RWPE1 (cell line): Measurements from ENCODE around the gene RTP3.

Experiments used
- CTCF ChIA-PET: fragments of 350-600 bp; sonication (Branson Sonifier 250); formaldehyde crosslinking; extraction: SDS; loops from one replicate; lab custom pipeline; 2021; lab: Yijun Ruan, JAX
- POLR2A ChIA-PET: fragments of 400-600 bp; formaldehyde crosslinking; extraction: SDS; loops from one replicate; lab custom pipeline; 2020; ENCODE audit warnings: antibody characterized with exemption; ENCODE audit not compliant: low non-redundant PET; lab: Yijun Ruan, JAX
- DNase-seq: peaks from one replicate; pipeline ENCODE4 v3.0.0; 2012; ENCODE audit warnings: low spot score
- H3K27ac ChIP-seq: fragments of 450-650 bp; 2 replicates; pipeline ENCODE4 v1.5.1; 2017
- CTCF ChIP-seq: fragments of 450-650 bp; conservative IDR thresholded peaks from 2 replicates; pipeline ENCODE4 v1.5.1; 2017; ENCODE audit warnings: low read depth, mild to moderate bottlenecking

Gene RTP3

GRCh38 chr3:46539443-46540005, 41.7 kb downstream of the RTP3 start:
- no peak for TF ChIP-seq CTCF
- DNase-seq = no peak
- no peak overlapping the region for H3K27ac ChIP-seq
- CTCF ChIA-PET = interaction anchor here (0.6 kb wide), 1 partner anchor 725 kb away, joined by 3 read pairs; no protein-coding TSS in a partner anchor
- POLR2A ChIA-PET = no interaction called here

- POLR2A ChIA-PET = no interaction called here
- CTCF ChIA-PET = interaction anchor here (0.6 kb wide), 1 partner anchor 364 kb away, joined by 4 read pairs; no protein-coding TSS in a partner anchor
- DNase-seq = no peak
- TF ChIP-seq CTCF = no peak
- no peak overlapping the region for H3K27ac ChIP-seq
These were observed 42.8 kb downstream of the RTP3 start for GRCh38 chr3:46540550-46540949.

GRCh38 chr3:46541835-46542234, 44.1 kb downstream of the RTP3 start:
- TF ChIP-seq CTCF = no peak
- ChIA-PET CTCF (interaction anchor here (0.6 kb wide), 1 partner anchor 149 kb away, joined by 4 read pairs; no protein-coding TSS in a partner anchor), POLR2A (no interaction called here)
- no peak for DNase-seq
- H3K27ac ChIP-seq = no peak overlapping the region

GRCh38 chr3:46542344-46542743, 44.6 kb downstream of the RTP3 start:
- no peak for TF ChIP-seq CTCF
- ChIA-PET CTCF (interaction anchor here (0.6 kb wide), 1 partner anchor 148 kb away, joined by 4 read pairs; no protein-coding TSS in a partner anchor), POLR2A (no interaction called here)
- DNase-seq = no peak
- no peak overlapping the region for H3K27ac ChIP-seq

- H3K27ac ChIP-seq = no peak overlapping the region
- DNase-seq = no peak
- POLR2A ChIA-PET = no interaction called here
- CTCF ChIA-PET = interaction anchor here (0.6 kb wide), 1 partner anchor 148 kb away, joined by 4 read pairs; no protein-coding TSS in a partner anchor
- no peak for TF ChIP-seq CTCF
These were observed 45.0 kb downstream of the RTP3 start for GRCh38 chr3:46542801-46543201.

- DNase-seq = no peak
- no peak overlapping the region for H3K27ac ChIP-seq
- ChIA-PET CTCF (no interaction called here), POLR2A (no interaction called here)
- no peak for TF ChIP-seq CTCF
These were observed 47.2 kb downstream of the RTP3 start for GRCh38 chr3:46544771-46545503.
